ENCODE data around the gene FAM193B. TPM values are rescaled to one million over a fixed set of nuclear protein-coding genes. Genes with fewer than 3 reads are reported as not detected.

The FAM193B gene
- total RNA-seq, 1 donor, result 32.6 TPM

- no peak overlapping the region for H2AFZ ChIP-seq (ENCODE audit: low read length)
- no peak for DNase-seq (ENCODE audit: insufficient read length, low spot score, missing footprints)
- H3K36me3 ChIP-seq (ENCODE audit: insufficient read depth, low read length), result peaks cover 17% of the 10 kb centered on the region
Measured at GRCh38 chr5:177475563-177476427, 78.6 kb downstream of the FAM193B start.

GRCh38 chr5:177474846-177475562, 79.4 kb downstream of the FAM193B start:
- Histone ChIP-seq H3K27ac (ENCODE audit: low read depth, low read length) (no peak overlapping the region), H3K9me3 (ENCODE audit: low read depth, low read length) (no peaks in the 10 kb centered on the region), H3K4me3 (ENCODE audit: insufficient read depth, low read length) (no peak overlapping the region), H3K27me3 (ENCODE audit: insufficient read depth, low read length) (no peaks in the 10 kb centered on the region), H3K4me1 (ENCODE audit: insufficient read depth, low read length) (peaks cover 36% of the 10 kb centered on the region), H2AFZ (ENCODE audit: low read length) (no peak overlapping the region), H4K20me1 (ENCODE audit: insufficient read depth, low read length) (peaks cover 30% of the 10 kb centered on the region), H3K4me2 (ENCODE audit: insufficient read depth, low read length) (no peak overlapping the region), H3K79me2 (ENCODE audit: insufficient read depth, low read length) (peaks cover 28% of the 10 kb centered on the region), H3K36me3 (ENCODE audit: insufficient read depth, low read length) (peaks cover 15% of the 10 kb centered on the region)
- no peak for TF ChIP-seq CTCF (IDR thresholded peaks at IDR 0.05; ENCODE audit: extremely low read depth, low read depth, low read length)
- peak; percentile 92 for DNase-seq (ENCODE audit: insufficient read length, low spot score, missing footprints)

More at GRCh38 chr5:177475563-177476427, 78.6 kb downstream of the FAM193B start:
- H3K9me3 ChIP-seq (ENCODE audit: low read depth, low read length), result no peaks in the 10 kb centered on the region
- H3K79me2 ChIP-seq (ENCODE audit: insufficient read depth, low read length), result peaks cover 20% of the 10 kb centered on the region
- H3K4me2 ChIP-seq (ENCODE audit: insufficient read depth, low read length), result no peak overlapping the region
- no peak for TF ChIP-seq CTCF (IDR thresholded peaks at IDR 0.05; ENCODE audit: extremely low read depth, low read depth, low read length)
- H4K20me1 ChIP-seq (ENCODE audit: insufficient read depth, low read length), result peaks cover 26% of the 10 kb centered on the region
- no peak overlapping the region for H3K4me3 ChIP-seq (ENCODE audit: insufficient read depth, low read length)
- no peaks in the 10 kb centered on the region for H3K27me3 ChIP-seq (ENCODE audit: insufficient read depth, low read length)
- H3K27ac ChIP-seq (ENCODE audit: low read depth, low read length), result no peak overlapping the region
- peaks cover 30% of the 10 kb centered on the region for H3K4me1 ChIP-seq (ENCODE audit: insufficient read depth, low read length)

GRCh38 chr5:177474002-177474476, 80.3 kb downstream of the FAM193B start:
- H3K9me3 ChIP-seq (ENCODE audit: low read depth, low read length), result no peaks in the 10 kb centered on the region
- DNase-seq (ENCODE audit: insufficient read length, low spot score, missing footprints), result peak; percentile 90
- H4K20me1 ChIP-seq (ENCODE audit: insufficient read depth, low read length), result peaks cover 36% of the 10 kb centered on the region
- no peak for TF ChIP-seq CTCF (IDR thresholded peaks at IDR 0.05; ENCODE audit: extremely low read depth, low read depth, low read length)
- peak overlapping the region; percentile 46 for H3K4me3 ChIP-seq (ENCODE audit: insufficient read depth, low read length)
- peaks cover 38% of the 10 kb centered on the region for H3K79me2 ChIP-seq (ENCODE audit: insufficient read depth, low read length)
- H3K36me3 ChIP-seq (ENCODE audit: insufficient read depth, low read length), result peaks cover 7% of the 10 kb centered on the region
- no peak overlapping the region for H3K27ac ChIP-seq (ENCODE audit: low read depth, low read length)
- H3K4me1 ChIP-seq (ENCODE audit: insufficient read depth, low read length), result peaks cover 36% of the 10 kb centered on the region
- no peak overlapping the region for H2AFZ ChIP-seq (ENCODE audit: low read length)
- H3K27me3 ChIP-seq (ENCODE audit: insufficient read depth, low read length), result no peaks in the 10 kb centered on the region
- H3K4me2 ChIP-seq (ENCODE audit: insufficient read depth, low read length), result peak overlapping the region; percentile 48

Data from osteoblast (primary cell).